Measurements from ENCODE around the gene MORF4L2.

DNA sequence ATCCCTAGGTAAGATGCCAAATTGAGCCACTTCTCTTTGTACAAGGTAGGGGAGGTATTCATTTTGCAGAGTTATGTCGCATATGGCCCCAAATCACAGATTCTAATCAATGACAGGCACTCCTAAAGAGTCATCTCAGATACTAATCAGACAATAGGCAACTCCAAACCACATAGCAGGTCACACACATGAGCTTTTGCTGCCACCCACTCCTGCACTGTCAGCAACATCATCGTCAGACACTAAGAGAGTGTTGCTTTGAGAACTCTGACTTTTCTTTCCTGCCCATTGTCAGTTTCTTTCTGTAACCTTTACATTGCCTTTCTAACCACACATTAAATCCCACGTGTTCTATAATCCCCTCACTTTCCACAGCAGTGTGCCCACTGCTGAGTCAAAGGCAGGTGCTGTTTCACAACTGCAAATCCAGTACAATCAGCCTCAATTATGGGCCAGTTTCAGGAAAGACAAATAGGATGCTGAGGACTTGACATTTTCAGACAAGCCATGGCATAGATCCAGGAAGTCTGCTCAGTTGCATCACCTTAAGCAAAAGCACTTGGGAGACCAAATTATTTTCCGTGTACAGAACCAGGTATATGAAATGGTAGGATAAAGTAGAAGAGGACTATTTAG, 47.7 kb upstream of the MORF4L2 start:
- TF ChIP-seq ZNF274 (IDR thresholded peaks at IDR 0.05; ENCODE audit: low read depth, low read length) (no peak), YY1 (IDR thresholded peaks at IDR 0.05; ENCODE audit: insufficient read depth, insufficient read length) (no peak)
